NCI-H2107 treated with DMSO at 0.1 percent for 48 hours (cell line): ENCODE data around the gene FBLN7.
A peak's percentile ranks its signal among the peaks of the same experiment; 100 is the strongest.
"Not testable (repeated sequence)": the region's sequence is repeated elsewhere in the genome, so short reads cannot be mapped to it uniquely, and the experiment has no call there.

ENCODE experiments used
- DNase-seq: peaks from one replicate; lab custom pipeline; 2025; ENCODE audit not compliant: unreplicated experiment; lab: John Stamatoyannopoulos, UW

Gene FBLN7

DNA sequence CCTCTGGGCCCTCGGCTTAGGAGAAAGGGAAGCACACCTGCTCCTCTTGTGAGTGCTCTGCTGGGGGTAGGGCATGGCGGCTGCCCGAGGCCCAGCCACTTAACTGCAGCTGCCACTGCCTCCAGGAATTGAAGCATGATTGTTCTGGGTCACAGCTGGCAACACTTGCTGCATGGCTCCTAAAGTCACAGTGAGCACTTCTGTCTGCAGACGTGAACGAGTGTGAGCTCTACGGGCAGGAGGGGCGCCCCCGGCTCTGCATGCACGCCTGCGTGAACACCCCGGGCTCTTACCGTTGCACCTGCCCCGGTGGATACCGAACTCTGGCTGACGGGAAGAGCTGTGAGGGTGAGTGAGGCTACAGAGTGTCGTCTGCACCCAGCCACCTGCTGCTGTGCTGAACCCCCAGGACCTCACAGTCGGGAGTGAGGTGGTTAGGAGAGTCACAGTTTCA lies 44.4 kb downstream of the FBLN7 start:
- DNase-seq: peak; percentile 95

DNA sequence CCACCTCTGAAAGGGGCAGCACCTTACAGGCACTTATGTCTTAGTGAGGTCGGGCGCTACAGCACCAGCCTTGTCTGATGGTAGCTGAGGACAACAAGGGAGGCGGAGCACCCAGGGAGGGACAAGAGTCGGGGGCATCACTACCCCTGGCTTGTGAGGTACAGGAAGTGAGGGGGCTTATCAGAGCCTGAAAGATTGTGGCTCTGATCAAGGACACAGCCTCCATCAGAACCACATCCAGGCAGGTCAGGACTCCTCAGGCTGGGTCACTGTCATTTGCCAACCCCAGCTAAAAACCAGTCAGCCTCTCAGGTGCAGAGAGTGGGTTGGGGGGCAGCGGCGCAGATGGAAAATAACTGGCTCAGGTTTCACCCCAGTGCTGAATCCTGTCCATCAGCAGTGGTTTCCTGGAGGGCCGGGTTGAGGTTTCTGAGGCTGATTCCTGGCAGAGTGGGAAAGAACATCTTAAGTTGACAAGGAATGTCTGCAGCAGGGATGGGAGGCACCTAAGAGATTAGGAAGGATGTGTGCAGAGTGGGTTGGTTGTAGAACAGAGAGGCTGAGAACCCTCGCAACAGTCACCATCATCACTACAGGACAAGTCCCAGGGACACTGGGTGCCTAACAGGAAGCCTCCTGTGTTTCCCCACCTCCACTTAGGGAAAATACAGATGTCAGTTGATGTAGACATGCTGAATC lies 45.3 kb downstream of the FBLN7 start:
- peak; percentile 59 for DNase-seq

DNA sequence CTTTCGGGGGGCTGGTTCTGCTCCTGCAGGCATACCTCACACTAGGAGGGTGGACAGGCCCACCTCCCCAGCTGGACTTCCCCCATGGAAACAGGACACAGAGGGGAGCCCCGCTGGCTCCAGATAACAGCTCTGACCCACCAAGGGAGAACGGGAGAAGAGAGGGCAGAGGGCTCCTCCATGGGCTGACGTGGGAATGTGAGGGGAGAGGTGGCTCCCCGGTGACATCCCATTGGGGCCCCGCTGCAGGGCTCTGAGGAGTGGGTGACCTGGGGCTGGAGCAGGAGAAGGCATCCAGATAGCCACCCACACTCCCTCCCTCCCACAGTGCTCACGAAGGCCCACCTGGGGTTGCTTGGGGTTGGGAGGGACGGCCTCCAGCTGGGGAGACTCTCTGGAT lies 45.9 kb downstream of the FBLN7 start:
- no peak for DNase-seq

DNA sequence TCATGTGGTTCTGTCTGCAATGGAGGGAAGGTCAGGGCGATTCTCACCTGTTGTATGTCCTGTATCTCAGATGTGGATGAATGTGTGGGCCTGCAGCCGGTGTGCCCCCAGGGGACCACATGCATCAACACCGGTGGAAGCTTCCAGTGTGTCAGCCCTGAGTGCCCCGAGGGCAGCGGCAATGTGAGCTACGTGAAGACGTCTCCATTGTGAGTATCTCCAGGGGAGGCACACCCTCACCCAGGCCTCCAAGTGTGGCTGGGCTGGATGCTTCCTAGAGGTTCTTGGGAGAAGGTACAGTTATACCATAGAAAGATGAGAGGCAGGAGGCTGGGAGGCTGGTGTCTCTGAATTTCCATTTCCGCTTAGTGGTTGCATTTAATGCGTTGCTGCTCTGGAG lies 46.9 kb downstream of the FBLN7 start:
- DNase-seq: no peak

DNA sequence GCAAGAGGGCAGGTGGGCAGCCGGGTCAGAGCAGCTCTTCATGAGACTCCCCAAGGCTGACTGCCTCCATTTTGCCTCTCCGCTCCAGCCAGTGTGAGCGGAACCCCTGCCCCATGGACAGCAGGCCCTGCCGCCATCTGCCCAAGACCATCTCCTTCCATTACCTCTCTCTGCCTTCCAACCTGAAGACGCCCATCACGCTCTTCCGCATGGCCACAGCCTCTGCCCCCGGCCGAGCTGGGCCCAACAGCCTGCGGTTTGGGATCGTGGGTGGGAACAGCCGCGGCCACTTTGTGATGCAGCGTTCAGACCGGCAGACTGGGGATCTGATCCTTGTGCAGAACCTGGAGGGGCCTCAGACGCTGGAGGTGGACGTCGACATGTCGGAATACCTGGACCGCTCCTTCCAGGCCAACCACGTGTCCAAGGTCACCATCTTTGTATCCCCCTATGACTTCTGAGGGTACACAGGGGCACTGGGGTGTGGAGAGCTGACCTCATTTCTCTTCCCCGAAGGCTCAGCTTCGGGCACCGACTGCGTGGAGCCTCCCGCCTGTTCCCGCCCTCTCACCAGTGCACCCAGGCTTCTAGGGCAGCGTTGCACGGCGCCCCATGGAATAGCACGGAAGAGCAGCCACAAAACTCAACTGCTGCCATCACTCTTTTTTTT lies 49.0 kb downstream of the FBLN7 start:
- no peak for DNase-seq

DNA sequence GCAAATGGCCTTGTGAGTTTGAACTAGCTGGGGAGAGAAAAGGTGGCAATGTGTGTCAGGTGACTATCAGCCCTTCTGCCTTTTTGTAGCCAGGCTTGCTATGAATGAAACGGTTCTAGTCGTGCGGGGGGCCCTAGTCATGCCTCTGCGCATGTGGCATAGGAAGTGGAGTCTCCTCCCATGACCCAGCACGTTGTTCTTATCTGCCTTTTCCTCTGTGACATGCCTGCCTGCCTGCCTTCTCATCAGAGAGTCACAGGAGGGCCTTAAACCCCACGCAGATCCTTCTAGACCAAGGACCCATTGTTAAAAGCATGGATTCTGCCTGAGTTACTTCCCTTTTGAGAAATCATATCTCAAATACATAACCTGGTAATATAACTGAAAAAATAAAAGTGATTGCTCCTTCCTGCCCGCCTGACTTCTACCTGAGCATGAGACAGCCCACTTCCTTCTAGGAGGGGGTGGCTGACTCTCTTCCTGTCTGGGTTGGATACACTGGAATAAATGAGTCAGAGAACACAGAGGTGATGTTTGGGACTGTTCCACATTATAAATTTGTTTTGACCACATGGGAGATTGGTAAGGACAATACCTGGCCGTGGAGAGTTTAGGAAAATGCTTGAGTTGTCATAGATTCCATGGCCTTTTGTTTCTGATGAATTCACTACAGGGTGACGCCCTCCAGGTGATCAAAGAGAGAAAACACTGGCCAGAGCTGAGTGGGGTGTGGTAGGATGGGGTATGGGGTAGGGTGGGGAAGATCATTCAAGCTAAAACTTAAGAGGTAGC lies 49.8 kb downstream of the FBLN7 start:
- no peak for DNase-seq

DNA sequence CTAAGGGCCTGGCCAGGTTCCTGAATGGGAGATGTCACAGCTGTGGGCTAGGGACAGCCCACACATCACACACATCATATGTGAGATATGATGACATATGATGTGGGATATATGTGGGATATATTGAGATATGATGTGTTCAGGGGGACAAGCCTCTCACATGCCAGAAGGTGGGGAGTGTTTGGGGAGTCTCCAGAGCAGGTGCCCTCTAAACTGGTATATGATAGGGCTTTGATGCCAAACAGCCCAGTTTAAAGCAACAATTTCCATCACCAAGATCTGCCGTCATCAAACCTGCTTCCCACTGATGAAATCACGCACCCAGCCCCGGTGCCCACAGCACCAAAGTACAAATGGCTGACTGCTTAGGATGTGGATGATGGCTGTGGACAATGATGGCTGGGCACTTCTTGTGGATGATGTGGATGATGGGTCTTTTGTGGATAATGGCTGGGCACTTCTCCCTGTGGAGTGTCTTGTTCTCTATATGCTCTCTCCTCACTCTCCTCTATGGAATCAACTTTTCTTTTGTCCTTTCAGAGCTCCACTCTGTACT lies 50.9 kb downstream of the FBLN7 start:
- no peak for DNase-seq

GRCh38 chr2:112194028-112194427 lies 55.8 kb downstream of the FBLN7 start:
- DNase-seq: no peak

DNA sequence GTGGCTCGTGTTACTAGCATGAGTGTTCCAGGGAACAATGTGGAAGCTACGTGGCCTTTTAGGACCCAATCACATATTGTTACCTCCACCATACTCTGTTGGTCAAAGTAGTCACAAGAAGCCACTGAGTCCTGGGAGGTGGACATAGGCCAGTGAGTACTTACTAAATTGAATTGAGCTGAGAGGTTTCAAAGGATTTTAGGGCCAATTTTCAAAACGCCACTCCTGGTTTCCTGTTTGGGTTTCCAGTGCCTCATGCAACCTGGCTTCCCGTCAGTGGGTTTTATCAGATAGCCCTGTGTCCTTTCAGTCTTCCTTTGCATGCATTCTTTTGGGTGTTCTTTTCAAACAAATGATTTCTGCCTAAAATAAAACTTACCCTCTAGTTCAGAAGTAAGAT lies 56.3 kb downstream of the FBLN7 start:
- no peak for DNase-seq

DNA sequence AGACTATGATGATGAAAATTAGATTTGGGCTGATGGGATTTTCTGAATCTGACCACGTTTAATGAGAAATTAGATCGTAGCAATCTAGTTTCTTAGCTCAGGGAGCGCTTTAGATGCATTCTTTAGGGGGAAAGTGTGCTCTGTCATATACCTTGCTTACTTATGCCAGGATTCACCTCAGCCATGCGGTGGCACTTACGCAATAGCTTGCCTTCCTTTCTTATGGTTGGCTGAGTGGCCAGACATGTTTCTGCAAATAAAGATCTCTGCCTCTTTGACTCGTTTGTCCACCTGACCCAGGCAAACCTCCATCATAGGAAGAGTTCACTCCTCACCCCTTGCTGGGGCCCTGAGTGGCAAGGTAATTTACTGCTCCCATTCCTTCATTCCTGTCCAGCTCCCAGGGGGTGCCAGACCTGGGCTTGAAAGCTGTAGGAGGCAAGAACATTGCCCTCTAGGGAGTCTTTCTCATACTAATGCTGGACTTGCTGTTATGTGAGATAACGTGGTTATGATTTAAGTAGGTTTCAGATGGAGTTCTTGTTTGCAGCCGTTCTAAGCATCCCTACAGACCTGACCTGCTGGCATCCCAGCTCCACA lies 57.1 kb downstream of the FBLN7 start:
- DNase-seq: no peak

GRCh38 chr2:112195950-112196349 lies 57.8 kb downstream of the FBLN7 start:
- DNase-seq: no peak

DNA sequence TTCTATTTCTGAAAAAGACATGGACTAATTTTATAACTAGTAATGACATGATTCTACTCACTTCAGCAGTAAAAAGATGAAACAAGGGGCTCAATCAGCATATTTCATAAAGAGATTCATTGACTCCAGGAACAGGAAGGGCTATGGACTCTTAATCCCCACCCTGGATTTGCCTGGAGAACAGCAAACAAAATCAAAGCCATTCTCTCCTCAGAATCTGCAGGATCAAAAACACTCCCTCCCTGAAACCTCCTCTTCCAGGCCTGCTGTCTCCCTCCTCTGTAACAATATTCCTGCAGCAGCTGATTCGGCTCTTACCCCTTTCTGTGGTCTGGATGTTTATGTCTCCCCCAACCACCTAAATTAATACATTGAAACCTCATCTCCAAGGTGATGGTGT lies 59.7 kb downstream of the FBLN7 start:
- no peak for DNase-seq

DNA sequence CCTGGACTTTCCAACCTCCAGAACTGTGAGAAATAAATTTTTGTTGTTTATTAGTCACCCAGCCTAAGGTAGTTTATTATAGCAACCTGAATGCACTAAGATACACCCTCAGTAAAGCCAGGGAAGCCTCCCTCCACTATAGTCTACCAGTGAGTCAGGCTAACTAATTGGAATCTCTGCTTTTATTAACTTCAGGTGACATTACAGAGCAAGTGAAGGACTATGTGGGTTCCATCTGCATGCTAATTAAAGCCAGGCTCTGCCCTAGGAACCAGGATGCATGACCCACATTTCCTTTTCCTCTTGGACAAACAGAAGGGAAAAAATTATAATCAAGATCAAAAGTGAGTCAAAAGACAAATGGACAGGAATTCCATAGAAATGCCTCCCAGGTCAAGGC lies 60.6 kb downstream of the FBLN7 start:
- no peak for DNase-seq

DNA sequence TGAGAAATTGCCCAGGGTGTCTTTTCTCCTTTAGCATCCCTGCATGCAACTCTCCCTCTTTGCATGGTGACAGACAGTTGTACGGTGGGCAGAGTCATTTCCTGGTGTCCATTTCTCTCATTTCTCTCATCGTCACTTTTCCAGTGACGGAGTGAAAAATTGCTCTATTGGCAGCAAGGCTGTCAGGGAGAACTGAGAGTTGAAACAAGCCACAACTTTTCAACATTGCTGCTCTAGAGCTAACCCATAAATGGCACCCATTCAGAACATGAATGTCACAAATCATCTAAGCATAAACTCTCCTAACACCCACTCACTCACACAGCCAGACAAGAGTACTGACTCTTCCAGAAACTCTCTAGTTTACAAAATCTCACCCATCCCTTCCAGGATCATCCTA lies 61.0 kb downstream of the FBLN7 start:
- DNase-seq: no peak

- DNase-seq: no peak
These were observed 63.7 kb downstream of the FBLN7 start for GRCh38 chr2:112201696-112202430.

DNA sequence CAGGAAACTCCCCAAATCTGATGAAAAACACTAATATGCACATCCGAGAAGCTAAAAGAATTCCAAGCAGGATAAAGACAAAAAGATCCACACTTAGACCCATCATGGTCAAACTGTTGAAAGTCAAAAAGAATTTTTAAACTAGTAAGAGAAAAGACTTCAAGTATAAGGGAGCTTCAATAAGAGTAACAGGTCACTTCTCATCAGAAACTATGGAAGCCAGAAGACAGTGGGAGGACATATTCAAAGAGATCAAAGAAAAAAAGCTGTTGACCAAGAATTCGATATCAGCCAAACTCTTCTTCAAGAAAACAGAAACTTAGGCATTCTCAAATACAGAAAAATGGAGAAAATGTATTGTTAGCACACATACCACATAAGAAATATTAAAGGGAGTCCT lies 66.2 kb downstream of the FBLN7 start:
- no peak for DNase-seq

- not testable (repeated sequence) for DNase-seq
These were observed 69.7 kb downstream of the FBLN7 start for GRCh38 chr2:112207905-112208304.

- DNase-seq: no peak
These were observed 78.0 kb downstream of the FBLN7 start for GRCh38 chr2:112216167-112216566.

GRCh38 chr2:112217854-112218253 lies 79.7 kb downstream of the FBLN7 start:
- DNase-seq: no peak

DNA sequence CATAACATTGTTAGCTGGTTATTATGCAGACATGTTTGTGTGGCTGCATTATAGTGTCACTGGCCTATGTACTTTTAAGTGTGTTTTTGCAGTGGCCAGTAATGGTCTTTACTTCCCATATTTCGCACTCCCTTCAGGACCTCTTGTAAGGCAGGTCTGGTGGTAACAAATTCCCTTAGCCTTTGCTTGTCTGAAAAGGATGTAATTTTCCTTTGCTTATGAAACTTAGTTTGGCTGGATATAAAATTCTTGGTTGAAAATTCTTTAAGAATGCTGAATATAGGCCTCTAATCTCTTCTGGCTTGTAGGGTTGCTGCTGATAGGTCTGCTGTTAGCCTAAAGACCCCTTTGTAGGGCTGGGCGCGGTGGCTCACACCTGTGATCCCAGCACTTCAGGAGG lies 82.0 kb downstream of the FBLN7 start:
- DNase-seq: no peak

DNA sequence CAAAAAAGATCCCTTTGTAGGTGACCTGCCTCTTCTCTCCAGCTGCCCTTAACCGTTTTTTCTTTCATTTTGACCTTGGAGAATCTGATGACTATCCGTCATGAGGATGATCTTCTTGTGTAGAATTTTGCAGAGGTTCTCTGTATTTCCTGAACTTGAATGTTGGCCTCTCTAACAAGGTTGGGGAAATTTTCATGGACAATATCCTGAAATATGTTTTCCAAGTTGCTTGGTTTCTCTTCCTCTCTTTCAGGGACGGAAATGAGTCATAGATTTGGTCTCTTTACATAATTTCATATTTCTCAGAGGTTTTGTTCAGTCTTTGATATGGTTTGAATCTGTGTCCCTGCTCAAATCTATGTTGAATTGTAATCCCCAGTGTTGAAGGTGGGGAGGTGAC lies 82.6 kb downstream of the FBLN7 start:
- no peak for DNase-seq
